GM08714 (cell line): ENCODE data around the gene EXT2.

Experiments
- H3K4me3 ChIP-seq: fragments of 200-500 bp; sonication (Bioruptor generic); 2 replicates; pipeline ENCODE4 v1.5.1; 2014; ENCODE audit warnings: mild to moderate bottlenecking, low read length, inconsistent platforms
- ZNF274 ChIP-seq: IDR thresholded peaks from 2 replicates; pipeline ENCODE4 v1.6.1; 2012; ENCODE audit warnings: mild to moderate bottlenecking, low read depth, low read length

EXT2 gene

GRCh38 chr11:44134625-44135024 lies 39.1 kb downstream of the EXT2 start:
- no peak for TF ChIP-seq ZNF274
- H3K4me3 ChIP-seq: no peak overlapping the region

DNA sequence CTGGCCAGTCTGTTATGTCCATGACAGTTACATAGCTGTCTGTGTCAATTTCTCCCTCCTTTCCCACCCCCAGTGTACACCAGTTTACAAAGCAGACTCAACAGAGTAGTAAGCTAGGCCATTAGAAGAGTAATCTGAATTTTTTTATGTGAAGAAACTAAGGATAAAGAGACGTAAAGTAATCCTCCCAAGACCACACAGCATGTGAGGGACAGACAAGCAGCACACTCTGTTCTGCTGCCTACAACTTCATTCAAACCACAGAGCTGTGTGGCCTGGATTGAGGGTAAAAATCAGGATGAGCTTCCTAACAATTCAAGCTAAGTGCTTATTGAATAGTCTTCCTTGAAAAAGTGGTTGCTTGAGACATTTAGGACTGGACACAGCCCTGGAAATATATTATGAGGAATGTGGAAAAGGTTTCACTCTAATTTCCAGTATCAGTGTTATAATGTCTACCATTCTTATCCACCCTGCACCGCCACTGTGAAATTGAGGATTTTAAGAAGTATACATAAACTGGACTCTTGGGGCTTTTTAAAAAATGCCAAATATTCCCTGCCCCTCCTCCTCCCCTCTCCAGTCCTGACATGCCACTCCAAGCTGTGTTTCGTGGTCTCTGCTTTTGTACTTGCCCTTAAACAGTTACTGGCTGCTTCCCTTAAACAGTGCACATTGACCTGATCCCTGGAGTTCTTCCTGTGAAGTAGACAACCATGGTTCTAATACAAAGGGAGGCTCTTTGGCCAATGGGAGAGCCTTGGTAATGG lies 40.9 kb downstream of the EXT2 start:
- H3K4me3 ChIP-seq: no peak overlapping the region
- no peak for TF ChIP-seq ZNF274

GRCh38 chr11:44137057-44137456 lies 41.6 kb downstream of the EXT2 start:
- no peak for TF ChIP-seq ZNF274

DNA sequence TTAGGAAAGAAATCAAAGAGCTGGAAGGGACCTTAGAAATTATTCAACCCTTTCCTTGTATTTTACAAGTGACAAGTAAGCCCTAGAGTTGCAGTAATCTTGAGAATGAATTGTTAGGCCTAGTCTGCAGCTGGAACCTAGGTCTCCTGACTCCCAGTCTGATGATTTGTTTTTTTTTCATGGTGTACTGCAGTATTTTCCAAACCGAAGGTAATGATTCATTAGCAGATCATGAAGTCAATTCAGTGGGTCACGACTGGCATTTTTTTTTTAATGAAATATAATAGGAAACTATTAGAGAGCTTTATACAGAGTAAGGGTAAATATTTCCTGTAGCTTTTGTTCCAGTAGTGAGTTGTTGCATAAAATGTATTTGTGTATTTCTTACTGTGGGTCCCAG lies 42.8 kb downstream of the EXT2 start:
- TF ChIP-seq ZNF274: no peak
- H3K4me3 ChIP-seq: no peak overlapping the region

More at GRCh38 chr11:44137057-44137456, 41.6 kb downstream of the EXT2 start:
- no peak overlapping the region for H3K4me3 ChIP-seq

DNA sequence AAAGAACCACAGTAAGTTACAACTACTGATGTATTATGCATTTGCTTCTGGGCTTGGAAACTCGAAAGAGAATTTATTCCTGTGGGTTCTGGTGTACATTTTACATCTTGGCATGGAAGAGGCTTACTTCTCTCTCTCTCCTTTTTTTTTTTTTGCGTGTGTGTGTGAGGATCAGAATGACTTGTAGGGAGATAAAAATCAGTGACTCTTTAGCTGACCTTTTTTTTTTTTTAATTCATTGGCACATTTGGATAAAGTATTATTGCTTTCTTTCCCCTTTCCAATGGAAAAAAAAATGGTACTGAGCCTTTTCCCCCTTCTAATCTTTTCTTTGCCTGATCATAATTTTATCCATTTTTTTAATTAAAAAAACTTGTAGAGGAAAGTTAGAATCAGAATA lies 43.5 kb downstream of the EXT2 start:
- H3K4me3 ChIP-seq: no peak overlapping the region
- no peak for TF ChIP-seq ZNF274

- H3K4me3 ChIP-seq: no peak overlapping the region
- TF ChIP-seq ZNF274: no peak
These were observed 44.3 kb downstream of the EXT2 start for GRCh38 chr11:44139565-44140330.

DNA sequence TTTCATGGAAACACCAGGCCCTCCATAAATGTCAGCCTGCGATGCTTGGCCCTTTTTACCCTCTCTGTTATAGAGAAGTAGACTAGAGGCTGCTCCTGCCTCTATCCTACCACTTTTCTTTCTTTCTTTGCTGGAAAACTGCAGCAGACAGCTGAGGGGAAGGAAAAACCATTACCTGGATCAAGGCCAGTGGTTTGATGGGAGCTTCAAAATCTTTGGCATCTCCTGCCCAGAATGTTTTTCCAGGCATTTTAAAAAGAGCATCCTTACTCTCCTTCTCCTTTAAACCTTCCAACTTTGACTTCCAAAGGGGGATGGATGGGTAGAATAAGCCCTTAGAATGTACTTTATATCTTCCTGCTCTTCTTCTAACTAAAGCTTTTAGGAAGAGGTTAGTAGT lies 44.9 kb downstream of the EXT2 start:
- no peak for TF ChIP-seq ZNF274
- no peak overlapping the region for H3K4me3 ChIP-seq

DNA sequence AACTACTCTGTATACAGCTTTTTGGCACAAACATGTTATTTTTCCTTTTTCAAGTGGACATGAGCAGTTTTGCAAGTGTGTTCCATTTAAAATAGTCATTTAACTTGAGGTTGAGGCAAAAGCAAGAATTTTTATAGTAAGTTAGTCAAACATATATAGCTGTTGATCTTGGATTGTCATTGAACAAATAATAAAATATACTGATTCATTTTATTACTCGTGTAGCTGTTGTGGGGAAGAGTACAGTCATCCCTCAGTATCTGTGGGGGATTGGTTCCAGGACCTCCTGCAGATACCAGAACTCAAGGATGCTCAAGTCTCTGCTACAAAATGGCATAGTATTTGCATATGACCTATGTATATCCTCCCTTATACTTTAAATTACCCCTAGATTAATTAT lies 45.3 kb downstream of the EXT2 start:
- TF ChIP-seq ZNF274: no peak
- no peak overlapping the region for H3K4me3 ChIP-seq

GRCh38 chr11:44143987-44144909 lies 48.8 kb downstream of the EXT2 start:
- no peak overlapping the region for H3K4me3 ChIP-seq
- no peak for TF ChIP-seq ZNF274

GRCh38 chr11:44145011-44145775 lies 49.7 kb downstream of the EXT2 start:
- no peak overlapping the region for H3K4me3 ChIP-seq
- no peak for TF ChIP-seq ZNF274

GRCh38 chr11:44146931-44147330 lies 51.5 kb downstream of the EXT2 start:
- no peak overlapping the region for H3K4me3 ChIP-seq
- TF ChIP-seq ZNF274: no peak

GRCh38 chr11:44147751-44148150 lies 52.3 kb downstream of the EXT2 start:
- TF ChIP-seq ZNF274: no peak
- H3K4me3 ChIP-seq: no peak overlapping the region

GRCh38 chr11:44149651-44150050 lies 54.2 kb downstream of the EXT2 start:
- no peak overlapping the region for H3K4me3 ChIP-seq
- TF ChIP-seq ZNF274: no peak
